Ishikawa (cell line): ENCODE measurements around the gene CLRN3.

Source experiments
- CEBPB ChIP-seq: IDR thresholded peaks from 2 replicates; pipeline ENCODE4 v1.6.1; 2012
- CREB1 ChIP-seq: IDR thresholded peaks from 2 replicates; pipeline ENCODE4 v1.6.1; 2012; ENCODE audit warnings: low read depth
- EGR1 ChIP-seq: IDR thresholded peaks from 2 replicates; pipeline ENCODE4 v1.6.1; 2012
- EP300 ChIP-seq: IDR thresholded peaks from 2 replicates; pipeline ENCODE4 v1.6.1; 2012; ENCODE audit warnings: borderline replicate concordance
- FOXM1 ChIP-seq: IDR thresholded peaks from 2 replicates; pipeline ENCODE4 v1.6.1; 2012; ENCODE audit warnings: low read depth, borderline replicate concordance
- NFIC ChIP-seq: IDR thresholded peaks from 2 replicates; pipeline ENCODE4 v1.6.1; 2012
- RAD21 ChIP-seq: IDR thresholded peaks from 2 replicates; pipeline ENCODE4 v1.6.1; 2012; ENCODE audit warnings: low read depth
- TAF1 ChIP-seq: IDR thresholded peaks from 2 replicates; pipeline ENCODE4 v1.6.1; 2012; ENCODE audit warnings: low read depth, mild to moderate bottlenecking
- TCF12 ChIP-seq: IDR thresholded peaks from 2 replicates; pipeline ENCODE4 v1.6.1; 2012; ENCODE audit warnings: low read depth
- TEAD4 ChIP-seq: IDR thresholded peaks from 2 replicates; pipeline ENCODE4 v1.6.1; 2012
- YY1 ChIP-seq: IDR thresholded peaks from 2 replicates; pipeline ENCODE4 v1.6.1; 2012; ENCODE audit warnings: low read depth
- ZBTB7A ChIP-seq: IDR thresholded peaks from 2 replicates; pipeline ENCODE4 v1.6.1; 2012; ENCODE audit warnings: low read depth
- TF ChIP-seq, protein P1 (sequence below): IDR thresholded peaks from 2 replicates; pipeline ENCODE4 v1.6.1; 2012
- TF ChIP-seq, protein P2 (sequence below): IDR thresholded peaks from 2 replicates; pipeline ENCODE4 v1.6.1; 2012; ENCODE audit warnings: low read depth, mild to moderate bottlenecking
- TF ChIP-seq, protein P3 (sequence below): IDR thresholded peaks from 2 replicates; pipeline ENCODE4 v1.6.1; 2012

CLRN3 gene

GRCh38 chr10:127892743-127893142 lies at the start of gene CLRN3:
CLRN3 (minus strand) TSS chr10:127892941; CDS start chr10:127892784, 157 bp downstream.
- TF ChIP-seq TAF1: no peak
- TF ChIP-seq CREB1: no peak
- no peak for TF ChIP-seq EP300
- TF ChIP-seq, protein P1, sequence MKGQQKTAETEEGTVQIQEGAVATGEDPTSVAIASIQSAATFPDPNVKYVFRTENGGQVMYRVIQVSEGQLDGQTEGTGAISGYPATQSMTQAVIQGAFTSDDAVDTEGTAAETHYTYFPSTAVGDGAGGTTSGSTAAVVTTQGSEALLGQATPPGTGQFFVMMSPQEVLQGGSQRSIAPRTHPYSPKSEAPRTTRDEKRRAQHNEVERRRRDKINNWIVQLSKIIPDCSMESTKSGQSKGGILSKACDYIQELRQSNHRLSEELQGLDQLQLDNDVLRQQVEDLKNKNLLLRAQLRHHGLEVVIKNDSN: no peak
- TF ChIP-seq TEAD4: no peak
- TF ChIP-seq ZBTB7A: no peak
- TF ChIP-seq RAD21: no peak
- TF ChIP-seq, protein P2, sequence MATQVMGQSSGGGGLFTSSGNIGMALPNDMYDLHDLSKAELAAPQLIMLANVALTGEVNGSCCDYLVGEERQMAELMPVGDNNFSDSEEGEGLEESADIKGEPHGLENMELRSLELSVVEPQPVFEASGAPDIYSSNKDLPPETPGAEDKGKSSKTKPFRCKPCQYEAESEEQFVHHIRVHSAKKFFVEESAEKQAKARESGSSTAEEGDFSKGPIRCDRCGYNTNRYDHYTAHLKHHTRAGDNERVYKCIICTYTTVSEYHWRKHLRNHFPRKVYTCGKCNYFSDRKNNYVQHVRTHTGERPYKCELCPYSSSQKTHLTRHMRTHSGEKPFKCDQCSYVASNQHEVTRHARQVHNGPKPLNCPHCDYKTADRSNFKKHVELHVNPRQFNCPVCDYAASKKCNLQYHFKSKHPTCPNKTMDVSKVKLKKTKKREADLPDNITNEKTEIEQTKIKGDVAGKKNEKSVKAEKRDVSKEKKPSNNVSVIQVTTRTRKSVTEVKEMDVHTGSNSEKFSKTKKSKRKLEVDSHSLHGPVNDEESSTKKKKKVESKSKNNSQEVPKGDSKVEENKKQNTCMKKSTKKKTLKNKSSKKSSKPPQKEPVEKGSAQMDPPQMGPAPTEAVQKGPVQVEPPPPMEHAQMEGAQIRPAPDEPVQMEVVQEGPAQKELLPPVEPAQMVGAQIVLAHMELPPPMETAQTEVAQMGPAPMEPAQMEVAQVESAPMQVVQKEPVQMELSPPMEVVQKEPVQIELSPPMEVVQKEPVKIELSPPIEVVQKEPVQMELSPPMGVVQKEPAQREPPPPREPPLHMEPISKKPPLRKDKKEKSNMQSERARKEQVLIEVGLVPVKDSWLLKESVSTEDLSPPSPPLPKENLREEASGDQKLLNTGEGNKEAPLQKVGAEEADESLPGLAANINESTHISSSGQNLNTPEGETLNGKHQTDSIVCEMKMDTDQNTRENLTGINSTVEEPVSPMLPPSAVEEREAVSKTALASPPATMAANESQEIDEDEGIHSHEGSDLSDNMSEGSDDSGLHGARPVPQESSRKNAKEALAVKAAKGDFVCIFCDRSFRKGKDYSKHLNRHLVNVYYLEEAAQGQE: no peak
- TF ChIP-seq, protein P3, sequence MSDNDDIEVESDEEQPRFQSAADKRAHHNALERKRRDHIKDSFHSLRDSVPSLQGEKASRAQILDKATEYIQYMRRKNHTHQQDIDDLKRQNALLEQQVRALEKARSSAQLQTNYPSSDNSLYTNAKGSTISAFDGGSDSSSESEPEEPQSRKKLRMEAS: no peak
- no peak for TF ChIP-seq TCF12
- TF ChIP-seq YY1: no peak
- TF ChIP-seq EGR1: no peak
- TF ChIP-seq NFIC: no peak
- TF ChIP-seq FOXM1: no peak
- TF ChIP-seq CEBPB: no peak

- TF ChIP-seq FOXM1: no peak
- TF ChIP-seq NFIC: no peak
- TF ChIP-seq EP300: no peak
- TF ChIP-seq, protein P1: no peak
These were observed 48.3 kb upstream of the CLRN3 start for GRCh38 chr10:127940866-127941640.

DNA sequence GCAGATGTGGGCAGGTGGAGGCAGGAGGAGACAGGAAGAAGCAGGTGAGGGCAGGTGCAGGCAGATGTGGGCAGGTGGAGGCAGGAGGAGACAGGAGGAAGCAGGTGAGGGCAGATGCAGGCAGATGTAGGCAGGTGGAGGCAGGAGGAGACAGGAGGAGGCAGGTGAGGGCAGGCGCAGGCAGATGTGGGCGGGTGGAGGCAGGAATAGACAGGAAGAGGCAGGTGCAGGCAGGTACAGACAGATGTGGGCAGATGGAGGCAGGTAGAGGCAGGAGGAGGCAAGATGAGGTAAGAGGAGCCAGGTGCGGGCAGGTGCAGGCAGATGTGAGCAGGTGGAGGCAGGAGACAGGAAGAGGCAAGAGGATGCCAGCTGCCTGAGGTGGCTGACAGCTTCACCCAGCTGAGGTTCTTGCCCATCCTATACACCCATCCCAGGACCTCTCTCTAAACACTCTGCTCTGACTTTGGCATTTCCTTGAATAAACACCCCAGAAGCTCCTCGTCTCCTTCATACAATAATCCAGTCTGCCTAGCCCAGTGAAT lies 47.1 kb upstream of the CLRN3 start:
- no peak for TF ChIP-seq YY1
- TF ChIP-seq CEBPB: no peak
- no peak for TF ChIP-seq FOXM1
- TF ChIP-seq TAF1: no peak
- TF ChIP-seq, protein P2: no peak
- TF ChIP-seq, protein P1: no peak
- TF ChIP-seq CREB1: no peak
- no peak for TF ChIP-seq TEAD4
- TF ChIP-seq EP300: no peak
- no peak for TF ChIP-seq EGR1

GRCh38 chr10:127937915-127938463 lies 45.2 kb upstream of the CLRN3 start:
- TF ChIP-seq, protein P2: no peak
- TF ChIP-seq CEBPB (no peak), CREB1 (no peak), TCF12 (no peak), FOXM1 (no peak)
- TF ChIP-seq, protein P3: no peak
